Activated CD8-positive, alpha-beta T cell treated with anti-CD3 and anti-CD28 coated beads for 36 hours (primary cell): ENCODE measurements around the gene IL10. TPM values are rescaled to one million over a fixed set of nuclear protein-coding genes. Genes with fewer than 3 reads are reported as not detected.

Source experiments
- ATAC-seq: fragments of 200-7000 bp; cut with Tn5 transposase; one replicate; pipeline ENCODE4 v1.10.0; 2021; ENCODE audit warnings: mild to moderate bottlenecking, moderate library complexity
- CTCF ChIA-PET: fragments of 350-600 bp; sonication (Branson Sonifier 250); formaldehyde crosslinking; loops from one replicate; lab custom pipeline; 2021; ENCODE audit warnings: antibody characterized with exemption; lab: Charles Lee
- POLR2A ChIA-PET: fragments of 350-600 bp; sonication (Branson Sonifier 250); formaldehyde crosslinking; loops from one replicate; lab custom pipeline; 2021; ENCODE audit warnings: antibody characterized with exemption; lab: Charles Lee
- DNase-seq: peaks from one replicate; pipeline ENCODE4 v3.0.0-alpha.2; 2020
- H3K27ac Mint-ChIP-seq: one replicate; pipeline ENCODE4 v1.8.0; 2021; ENCODE audit warnings: mild to moderate bottlenecking, mixed read lengths
- H3K27me3 Mint-ChIP-seq: one replicate; pipeline ENCODE4 v1.8.0; 2021; ENCODE audit warnings: mixed read lengths
- H3K36me3 Mint-ChIP-seq: one replicate; pipeline ENCODE4 v1.8.0; 2021; ENCODE audit warnings: low read depth, mixed read lengths
- H3K4me1 Mint-ChIP-seq: one replicate; pipeline ENCODE4 v1.8.0; 2021; ENCODE audit warnings: low read depth, mixed read lengths
- H3K4me3 Mint-ChIP-seq: one replicate; pipeline ENCODE4 v1.8.0; 2021; ENCODE audit warnings: mild to moderate bottlenecking, moderate library complexity, mixed read lengths
- H3K9me3 Mint-ChIP-seq: one replicate; pipeline ENCODE4 v1.8.0; 2021; ENCODE audit warnings: mixed read lengths
- intact Hi-C: fragments of 100-400 bp; cut with micrococcal nuclease; formaldehyde crosslinking; loops from one replicate; pipeline ENCODE4 v1.10.0; 2022
- total RNA-seq, 2 experiments: library from RNA; stranded (reverse); gene quantifications; one replicate each; pipeline ENCODE4 v1.2.3, GENCODE V29; 2021
- TF ChIP-seq, protein P1 (sequence below): fragments of 200-600 bp; IDR thresholded peaks from one replicate; pipeline ENCODE4 v1.8.0; 2022; ENCODE audit warnings: antibody characterized with exemption, mild to moderate bottlenecking

Gene IL10
- total RNA-seq, 2 experiments from 2014 or later = 0.32 TPM; not detected in 1

- Mint-ChIP-seq H3K27ac (no peak overlapping the region), H3K4me3 (no peak overlapping the region)
- POLR2A ChIA-PET = interaction anchor here (0.7 to 3.7 kb wide), 5 partner anchors 11 to 27 kb away, joined by 3 to 23 read pairs (median 7); partner anchors contain the start of gene IL19
Observed at GRCh38 chr1:206787891-206788290, 15.6 kb upstream of the IL10 start.

DNA sequence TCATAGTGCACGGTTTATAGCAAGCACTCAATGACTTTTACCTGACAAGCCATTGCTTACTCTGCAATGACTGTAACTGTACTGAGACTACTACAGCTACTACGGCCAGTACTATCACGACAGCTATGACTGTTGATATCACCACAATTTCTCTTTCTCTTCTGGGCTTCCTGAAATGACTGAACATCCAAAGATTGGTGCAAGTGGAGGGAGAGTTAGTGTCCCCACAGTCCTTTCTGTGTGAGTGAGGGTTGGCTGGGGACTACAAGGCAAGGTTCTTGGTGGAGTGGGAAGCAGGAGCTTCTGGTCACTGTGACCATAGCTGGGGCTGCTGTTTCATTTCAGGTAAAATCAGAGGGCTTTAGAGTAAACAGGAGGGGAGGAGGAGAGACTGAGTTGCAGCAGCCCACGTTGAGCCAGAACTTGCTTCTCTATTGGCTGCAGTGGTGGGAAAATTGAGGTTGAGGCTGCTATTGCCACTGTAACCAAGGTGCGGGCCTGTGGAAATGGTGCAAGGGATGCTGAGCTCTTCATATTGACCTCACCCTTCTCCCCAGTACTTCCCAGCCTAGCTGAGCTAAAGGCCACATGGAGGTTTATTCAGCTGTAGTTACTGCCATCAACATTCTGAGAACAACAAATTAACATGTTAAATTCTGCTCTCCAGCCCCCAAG, 14.1 kb upstream of the IL10 start:
- Mint-ChIP-seq H3K36me3 (no peaks in the 10 kb centered on the region), H3K27ac (no peak overlapping the region), H3K4me1 (peaks cover 77% of the 10 kb centered on the region), H3K9me3 (peaks cover 2% of the 10 kb centered on the region), H3K4me3 (no peak overlapping the region), H3K27me3 (peaks cover 2% of the 10 kb centered on the region)
- TF ChIP-seq, protein P1, sequence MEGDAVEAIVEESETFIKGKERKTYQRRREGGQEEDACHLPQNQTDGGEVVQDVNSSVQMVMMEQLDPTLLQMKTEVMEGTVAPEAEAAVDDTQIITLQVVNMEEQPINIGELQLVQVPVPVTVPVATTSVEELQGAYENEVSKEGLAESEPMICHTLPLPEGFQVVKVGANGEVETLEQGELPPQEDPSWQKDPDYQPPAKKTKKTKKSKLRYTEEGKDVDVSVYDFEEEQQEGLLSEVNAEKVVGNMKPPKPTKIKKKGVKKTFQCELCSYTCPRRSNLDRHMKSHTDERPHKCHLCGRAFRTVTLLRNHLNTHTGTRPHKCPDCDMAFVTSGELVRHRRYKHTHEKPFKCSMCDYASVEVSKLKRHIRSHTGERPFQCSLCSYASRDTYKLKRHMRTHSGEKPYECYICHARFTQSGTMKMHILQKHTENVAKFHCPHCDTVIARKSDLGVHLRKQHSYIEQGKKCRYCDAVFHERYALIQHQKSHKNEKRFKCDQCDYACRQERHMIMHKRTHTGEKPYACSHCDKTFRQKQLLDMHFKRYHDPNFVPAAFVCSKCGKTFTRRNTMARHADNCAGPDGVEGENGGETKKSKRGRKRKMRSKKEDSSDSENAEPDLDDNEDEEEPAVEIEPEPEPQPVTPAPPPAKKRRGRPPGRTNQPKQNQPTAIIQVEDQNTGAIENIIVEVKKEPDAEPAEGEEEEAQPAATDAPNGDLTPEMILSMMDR = no peak
- ATAC-seq (peak; percentile 41), DNase-seq (no peak)
- ChIA-PET POLR2A (interaction anchor here (0.8 to 3.7 kb wide), 12 partner anchors 9 to 56 kb away, joined by 3 to 23 read pairs (median 5); partner anchors contain the start of gene IL19), CTCF (interaction anchor here (0.6 to 7.7 kb wide), 15 partner anchors 9 to 356 kb away, joined by 3 to 51 read pairs (median 9); partner anchors contain the start of genes IL10 and IL19)
- intact Hi-C loops = loop anchor here (5.0 kb wide), 1 partner anchor 49 kb away; no protein-coding TSS in a partner anchor

More at GRCh38 chr1:206787891-206788290, 15.6 kb upstream of the IL10 start:
- Mint-ChIP-seq H3K9me3 (peaks cover 2% of the 10 kb centered on the region), H3K36me3 (no peaks in the 10 kb centered on the region), H3K27me3 (peaks cover 2% of the 10 kb centered on the region), H3K4me1 (peaks cover 79% of the 10 kb centered on the region)
- no peak for DNase-seq
- CTCF ChIA-PET = interaction anchor here (1.1 to 7.7 kb wide), 9 partner anchors 11 to 61 kb away, joined by 3 to 51 read pairs (median 12); partner anchors contain the start of genes IL10 and IL19
- intact Hi-C loops = loop anchor here (5.0 kb wide), 1 partner anchor 51 kb away; no protein-coding TSS in a partner anchor
- ATAC-seq = no peak
- TF ChIP-seq, protein P1 = no peak

DNA sequence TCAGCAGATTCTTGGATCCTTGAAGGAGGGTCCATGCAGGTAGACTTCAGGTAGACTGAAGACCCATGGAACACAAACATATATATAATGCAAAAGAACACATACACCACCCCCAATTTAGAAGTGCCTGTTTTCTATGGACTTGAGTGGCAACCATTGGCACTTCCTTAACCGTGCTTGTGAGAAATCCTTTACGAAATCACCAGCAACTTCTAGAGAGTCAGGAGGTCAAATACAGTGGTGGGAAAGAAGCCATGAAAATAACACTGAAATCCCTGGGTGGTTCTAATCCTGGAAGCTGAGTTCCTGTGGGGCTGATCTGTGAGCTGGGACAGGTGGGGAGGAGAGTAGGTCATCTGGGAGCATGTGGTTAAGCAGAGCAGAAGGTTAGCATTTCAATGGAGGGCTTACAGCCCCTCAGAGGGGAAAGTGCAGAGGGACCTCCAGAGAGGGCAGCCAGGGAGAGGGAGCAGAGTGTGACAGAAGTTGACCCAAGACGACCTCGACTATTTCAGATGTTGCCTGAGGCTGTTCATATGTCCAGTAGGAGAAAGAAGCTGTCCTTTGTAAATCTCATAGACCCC, 13.0 kb upstream of the IL10 start:
- no peak overlapping the region for H3K4me3 Mint-ChIP-seq
- no peak for DNase-seq
- peaks cover 69% of the 10 kb centered on the region for H3K4me1 Mint-ChIP-seq
- ChIA-PET CTCF (interaction anchor here (0.6 to 7.7 kb wide), 10 partner anchors 10 to 358 kb away, joined by 3 to 51 read pairs (median 9); partner anchors contain the start of genes IL10 and IL19), POLR2A (interaction anchor here (0.8 to 3.7 kb wide), 11 partner anchors 10 to 55 kb away, joined by 3 to 23 read pairs (median 5); partner anchors contain the start of gene IL19)
- no peaks in the 10 kb centered on the region for H3K36me3 Mint-ChIP-seq
- intact Hi-C loops = loop anchor here (2.0 to 5.0 kb wide), 3 partner anchors 16 to 48 kb away; no protein-coding TSS in a partner anchor
- peak overlapping the region; percentile 12 for H3K27ac Mint-ChIP-seq
- H3K27me3 Mint-ChIP-seq = peaks cover 2% of the 10 kb centered on the region
- peaks cover 2% of the 10 kb centered on the region for H3K9me3 Mint-ChIP-seq
- ATAC-seq = no peak
- TF ChIP-seq, protein P1 = no peak

- CTCF ChIA-PET = interaction anchor here (0.8 to 7.7 kb wide), 9 partner anchors 11 to 58 kb away, joined by 3 to 51 read pairs (median 7); partner anchors contain the start of genes IL10 and IL19
- peaks cover 65% of the 10 kb centered on the region for H3K4me1 Mint-ChIP-seq
Observed at GRCh38 chr1:206784471-206784903, 12.2 kb upstream of the IL10 start.

More at GRCh38 chr1:206784471-206784903, 12.2 kb upstream of the IL10 start:
- Mint-ChIP-seq H3K9me3 (peaks cover 2% of the 10 kb centered on the region), H3K27ac (peak overlapping the region; percentile 78), H3K27me3 (no peaks in the 10 kb centered on the region), H3K36me3 (no peaks in the 10 kb centered on the region), H3K4me3 (peak overlapping the region; percentile 11)
- TF ChIP-seq, protein P1 = no peak
- peak; percentile 97 for DNase-seq
- POLR2A ChIA-PET = interaction anchor here (0.6 to 2.4 kb wide), 10 partner anchors 11 to 148 kb away, joined by 3 to 12 read pairs (median 5); no protein-coding TSS in a partner anchor
- ATAC-seq = peak; percentile 75
- intact Hi-C loops = loop anchor here (2.0 kb wide), 2 partner anchors 16 to 18 kb away; no protein-coding TSS in a partner anchor
